Measurements from ENCODE around the gene PHACTR3. TPM values are rescaled to one million over a fixed set of nuclear protein-coding genes. Genes with fewer than 3 reads are reported as not detected.

The PHACTR3 gene
- total RNA-seq, 1 donor from 2014 or later, result 8.7 TPM

GRCh38 chr20:59735917-59736316, 131.6 kb downstream of the PHACTR3 start:
- TF ChIP-seq CTCF (IDR thresholded peaks at IDR 0.05; ENCODE audit: unreplicated experiment), result no peak
- peaks cover 6% of the 10 kb centered on the region for H3K36me3 Mint-ChIP-seq (ENCODE audit: low read depth, unreplicated experiment)
- DNase-seq (ENCODE audit: low spot score), result no peak
- peak overlapping the region; percentile 75 for H3K4me3 Mint-ChIP-seq (ENCODE audit: unreplicated experiment)
- H3K4me1 Mint-ChIP-seq (ENCODE audit: unreplicated experiment), result peaks cover 5% of the 10 kb centered on the region
- H3K27ac Mint-ChIP-seq (ENCODE audit: unreplicated experiment), result no peak overlapping the region
- H3K27me3 Mint-ChIP-seq (ENCODE audit: unreplicated experiment), result peaks cover 11% of the 10 kb centered on the region
- H3K9me3 Mint-ChIP-seq (ENCODE audit: unreplicated experiment), result no peaks in the 10 kb centered on the region

GRCh38 chr20:59736366-59736765, 132.0 kb downstream of the PHACTR3 start:
- no peak overlapping the region for H3K4me3 Mint-ChIP-seq (ENCODE audit: unreplicated experiment)
- peaks cover 11% of the 10 kb centered on the region for H3K27me3 Mint-ChIP-seq (ENCODE audit: unreplicated experiment)
- H3K4me1 Mint-ChIP-seq (ENCODE audit: unreplicated experiment), result peaks cover 5% of the 10 kb centered on the region
- H3K9me3 Mint-ChIP-seq (ENCODE audit: unreplicated experiment), result no peaks in the 10 kb centered on the region
- DNase-seq (ENCODE audit: low spot score), result no peak
- TF ChIP-seq CTCF (IDR thresholded peaks at IDR 0.05; ENCODE audit: unreplicated experiment), result no peak
- no peak overlapping the region for H3K27ac Mint-ChIP-seq (ENCODE audit: unreplicated experiment)
- peaks cover 6% of the 10 kb centered on the region for H3K36me3 Mint-ChIP-seq (ENCODE audit: low read depth, unreplicated experiment)

GRCh38 chr20:59737073-59737666, 132.8 kb downstream of the PHACTR3 start:
- Mint-ChIP-seq H3K9me3 (ENCODE audit: unreplicated experiment) (no peaks in the 10 kb centered on the region), H3K27ac (ENCODE audit: unreplicated experiment) (no peak overlapping the region), H3K27me3 (ENCODE audit: unreplicated experiment) (peaks cover 11% of the 10 kb centered on the region), H3K36me3 (ENCODE audit: low read depth, unreplicated experiment) (peaks cover 6% of the 10 kb centered on the region), H3K4me1 (ENCODE audit: unreplicated experiment) (peaks cover 5% of the 10 kb centered on the region), H3K4me3 (ENCODE audit: unreplicated experiment) (no peak overlapping the region)
- no peak for TF ChIP-seq CTCF (IDR thresholded peaks at IDR 0.05; ENCODE audit: unreplicated experiment)
- no peak for DNase-seq (ENCODE audit: low spot score)

GRCh38 chr20:59737816-59738215, 133.5 kb downstream of the PHACTR3 start:
- no peak for DNase-seq (ENCODE audit: low spot score)
- Mint-ChIP-seq H3K4me3 (ENCODE audit: unreplicated experiment) (no peak overlapping the region), H3K4me1 (ENCODE audit: unreplicated experiment) (peaks cover 5% of the 10 kb centered on the region), H3K27me3 (ENCODE audit: unreplicated experiment) (peaks cover 11% of the 10 kb centered on the region), H3K9me3 (ENCODE audit: unreplicated experiment) (no peaks in the 10 kb centered on the region), H3K27ac (ENCODE audit: unreplicated experiment) (no peak overlapping the region), H3K36me3 (ENCODE audit: low read depth, unreplicated experiment) (peaks cover 6% of the 10 kb centered on the region)
- no peak for TF ChIP-seq CTCF (IDR thresholded peaks at IDR 0.05; ENCODE audit: unreplicated experiment)

GRCh38 chr20:59738851-59739250, 134.5 kb downstream of the PHACTR3 start:
- DNase-seq (ENCODE audit: low spot score), result no peak
- H3K36me3 Mint-ChIP-seq (ENCODE audit: low read depth, unreplicated experiment), result peaks cover 6% of the 10 kb centered on the region
- no peak overlapping the region for H3K4me3 Mint-ChIP-seq (ENCODE audit: unreplicated experiment)
- H3K27ac Mint-ChIP-seq (ENCODE audit: unreplicated experiment), result no peak overlapping the region
- H3K4me1 Mint-ChIP-seq (ENCODE audit: unreplicated experiment), result peaks cover 5% of the 10 kb centered on the region
- no peaks in the 10 kb centered on the region for H3K9me3 Mint-ChIP-seq (ENCODE audit: unreplicated experiment)
- no peak for TF ChIP-seq CTCF (IDR thresholded peaks at IDR 0.05; ENCODE audit: unreplicated experiment)
- peaks cover 12% of the 10 kb centered on the region for H3K27me3 Mint-ChIP-seq (ENCODE audit: unreplicated experiment)
